ENCODE measurements around the gene DDX51. TPM values are rescaled to one million over a fixed set of nuclear protein-coding genes. Genes with fewer than 3 reads are reported as not detected.

The DDX51 gene
- total and polyA plus RNA-seq, 2 of the 4 experiments (the other 2 are of a cell fraction) = 3.8 to 14.5 TPM

- H3K56ac ChIP-seq (ENCODE audit: extremely low read depth, insufficient read depth, low read length) = no peak overlapping the region
- no peaks in the 10 kb centered on the region for H3K36me3 ChIP-seq (ENCODE audit: control insufficient read depth, insufficient read depth, low read length)
- ChIA-PET POLR2A (ENCODE audit: unreplicated experiment) (no interaction called here), CTCF (no interaction called here)
- H2BK15ac ChIP-seq (ENCODE audit: low read depth, low read length) = no peak overlapping the region
- DNase-seq (no peak), ATAC-seq (ENCODE audit: low read depth) (no peak)
- no peaks in the 10 kb centered on the region for H3K79me1 ChIP-seq (ENCODE audit: low read depth in 1 of 2, low read length in 2 of 2)
- H3K18ac ChIP-seq (ENCODE audit: low read depth, low read length) = no peak overlapping the region
- H3K9me3 ChIP-seq (ENCODE audit: control insufficient read depth, insufficient read depth, low read length) = no peaks in the 10 kb centered on the region
- no peak overlapping the region for H3K4me2 ChIP-seq (ENCODE audit: low read depth, low read length)
- H2BK120ac ChIP-seq (ENCODE audit: low read depth, low read length) = no peak overlapping the region
- H4K91ac ChIP-seq (ENCODE audit: insufficient read depth, low read depth, low read length) = no peak overlapping the region
- TF ChIP-seq RAD21 (IDR thresholded peaks at IDR 0.05; ENCODE audit: low read length) (no peak), USF2 (IDR thresholded peaks at IDR 0.05; ENCODE audit: low read depth, low read length) (no peak), FOS (IDR thresholded peaks at IDR 0.05; ENCODE audit: low read depth, low read length) (no peak), POLR2A (IDR thresholded peaks at IDR 0.05; ENCODE audit: low read depth, low read length) (no peak), MXI1 (IDR thresholded peaks at IDR 0.05; ENCODE audit: borderline replicate concordance, low read depth, low read length) (no peak), BHLHE40 (IDR thresholded peaks at IDR 0.05; ENCODE audit: low read depth, low read length) (no peak), CHD1 (IDR thresholded peaks at IDR 0.05; ENCODE audit: low read depth, low read length) (no peak), NFE2L2 (IDR thresholded peaks at IDR 0.05; ENCODE audit: low read depth, low read length) (no peak), SMC3 (IDR thresholded peaks at IDR 0.05; ENCODE audit: low read depth, low read length) (no peak)
- H3K4ac ChIP-seq (ENCODE audit: low read depth, low read length) = no peak overlapping the region
- BruUV-seq (replicated peaks) = no TSS peak
- no peak overlapping the region for H2AK5ac ChIP-seq (ENCODE audit: low read depth, low read length)
- intact Hi-C loops (cut with micrococcal nuclease) = no loop called here
- no peaks in the 10 kb centered on the region; the same call in 1 of the 2 replicates for H3K9me1 ChIP-seq (ENCODE audit: insufficient read depth, low read length)
- no peak overlapping the region for H2BK5ac ChIP-seq (ENCODE audit: low read depth, low read length, poor library complexity, severe bottlenecking)
- no peak overlapping the region for H3K9ac ChIP-seq (ENCODE audit: low read depth, low read length)
- no peak overlapping the region for H3K14ac ChIP-seq (replicated peaks; ENCODE audit: low read depth, low read length)
- dilution Hi-C loops (cut with HindIII; ENCODE audit: low sequenced_read_pairs, unreplicated experiment) = no loop called here
- H3K23ac ChIP-seq (ENCODE audit: low read depth, low read length) = no peak overlapping the region
- in situ Hi-C loops (cut with MboI; ENCODE audit: low sequenced_read_pairs) = no loop called here
- no peak overlapping the region for H4K8ac ChIP-seq (ENCODE audit: low read depth in 2 of 2, low read length in 2 of 2)
- no peak overlapping the region for H4K5ac ChIP-seq (ENCODE audit: low read depth, low read length)
- H2AK9ac ChIP-seq (replicated peaks; ENCODE audit: low read depth, low read length, poor library complexity) = no peak overlapping the region
- WGBS, 2 experiments (ENCODE audit: extremely low coverage in 2 of 2, insufficient read length in 1 of 2) = 66% methylated on average over 8 of the region's 25 CpGs; no CpG with 5 or more reads in 1 of the 2 experiments
- H4K20me1 ChIP-seq (ENCODE audit: insufficient read depth, low read length) = no peaks in the 10 kb centered on the region; the same call in 1 of the 2 replicates
- H3K27ac ChIP-seq (ENCODE audit: insufficient read depth, low read length) = no peak overlapping the region
- peaks cover 68% of the 10 kb centered on the region for H3K27me3 ChIP-seq (ENCODE audit: control insufficient read depth, insufficient read depth, low read length)
- H2BK20ac ChIP-seq (ENCODE audit: low read depth, low read length) = no peak overlapping the region
- H3K4me3 ChIP-seq (ENCODE audit: insufficient read depth, low read depth, low read length) = no peak overlapping the region
- H3K4me1 ChIP-seq (ENCODE audit: control insufficient read depth, insufficient read depth, low read length) = 0 out of 2 replicates have a peak, but pooled peaks cover 5% of the 10 kb centered on the region
- no peak overlapping the region for H2AFZ ChIP-seq (replicated peaks; ENCODE audit: low read length, poor library complexity)
These were observed 30.8 kb upstream of the DDX51 start for GRCh38 chr12:132174839-132175490.
